HG03097 (cell line): ENCODE results near the gene IL17RE.
"Not testable (repeated sequence)": the region's sequence is repeated elsewhere in the genome, so short reads cannot be mapped to it uniquely, and the experiment has no call there.

Experiments used
- ATAC-seq: cut with Tn5 transposase; IDR thresholded peaks from one replicate; pipeline ENCODE4 v1.9.1; 2021; ENCODE audit not compliant: unreplicated experiment, low FRiP score

The IL17RE gene

GRCh38 chr3:9932843-9933560 lies 30.4 kb downstream of the IL17RE start:
- peak; percentile 60 for ATAC-seq

GRCh38 chr3:9933561-9934234 lies 31.1 kb downstream of the IL17RE start, which contains the start of gene CRELD1:
TSS of gene CRELD1 (plus strand) at chr3:9933834. CDS start at chr3:9934439, 605 bp downstream.
- peak; percentile 84 for ATAC-seq

- ATAC-seq = no peak
Measured at GRCh38 chr3:9934235-9934621, 31.6 kb downstream of the IL17RE start.

- ATAC-seq = no peak
Measured at GRCh38 chr3:9934993-9935392, 32.3 kb downstream of the IL17RE start.

GRCh38 chr3:9935966-9936510 lies 33.4 kb downstream of the IL17RE start:
- no peak for ATAC-seq

GRCh38 chr3:9937486-9938238 lies 35.0 kb downstream of the IL17RE start:
- no peak for ATAC-seq

GRCh38 chr3:9938966-9939365 lies 36.3 kb downstream of the IL17RE start:
- ATAC-seq = no peak

GRCh38 chr3:9939906-9940305 lies 37.3 kb downstream of the IL17RE start:
- ATAC-seq = not testable (repeated sequence)

GRCh38 chr3:9940746-9941145 lies 38.1 kb downstream of the IL17RE start:
- no peak for ATAC-seq

GRCh38 chr3:9942164-9942563 lies 39.5 kb downstream of the IL17RE start:
- ATAC-seq = no peak

GRCh38 chr3:9942934-9943690 lies 40.5 kb downstream of the IL17RE start:
- no peak for ATAC-seq

GRCh38 chr3:9944271-9944670 lies 41.6 kb downstream of the IL17RE start:
- ATAC-seq = no peak

GRCh38 chr3:9945358-9945757 lies 42.7 kb downstream of the IL17RE start:
- no peak for ATAC-seq

- ATAC-seq = no peak
Measured at GRCh38 chr3:9946112-9947024, 43.7 kb downstream of the IL17RE start.

GRCh38 chr3:9947025-9947995 lies 44.7 kb downstream of the IL17RE start:
- ATAC-seq = no peak

- no peak for ATAC-seq
Measured at GRCh38 chr3:9948586-9948985, 45.9 kb downstream of the IL17RE start.

GRCh38 chr3:9949115-9949514 lies 46.5 kb downstream of the IL17RE start:
- no peak for ATAC-seq

GRCh38 chr3:9949626-9950025 lies 47.0 kb downstream of the IL17RE start:
- ATAC-seq = no peak
